Neural progenitor cell (in vitro differentiated cells): ENCODE measurements around the gene DTNB. TPM values are rescaled to one million over a fixed set of nuclear protein-coding genes. Genes with fewer than 3 reads are reported as not detected.
A peak's percentile ranks its signal among the peaks of the same experiment; 100 is the strongest.

Experiments
- DNase-seq: peaks from one replicate; pipeline ENCODE4 v3.0.0-alpha.2; 2016; ENCODE audit warnings: low spot score
- H2AFZ ChIP-seq: fragments of 200-600 bp; sonication (generic); replicated peaks from 2 replicates; pipeline ENCODE4 v1.6.1; 2016; ENCODE audit warnings: antibody characterized with exemption
- H3F3A ChIP-seq: fragments of 200-600 bp; sonication (generic); 2 replicates; pipeline ENCODE4 v1.6.1; 2016; ENCODE audit warnings: antibody characterized with exemption, low read depth
- H3K27ac ChIP-seq: fragments of 200-600 bp; sonication (generic); 2 replicates; pipeline ENCODE4 v1.5.1; 2016; ENCODE audit warnings: mild to moderate bottlenecking
- H3K27me3 ChIP-seq: fragments of 200-600 bp; sonication (generic); 2 replicates; pipeline ENCODE4 v1.6.1; 2016; ENCODE audit warnings: mild to moderate bottlenecking, moderate library complexity
- H3K36me3 ChIP-seq: fragments of 200-600 bp; sonication (generic); 2 replicates; pipeline ENCODE4 v1.5.1; 2016
- H3K4me1 ChIP-seq: fragments of 200-600 bp; sonication (generic); 2 replicates; pipeline ENCODE4 v1.6.1; 2016; ENCODE audit warnings: mixed run types
- H3K4me2 ChIP-seq: fragments of 200-600 bp; sonication (generic); 2 replicates; pipeline ENCODE4 v1.6.1; 2016
- H3K4me3 ChIP-seq: fragments of 200-600 bp; sonication (generic); 2 replicates; pipeline ENCODE4 v1.5.1; 2016
- H3K79me2 ChIP-seq: fragments of 200-600 bp; sonication (generic); 2 replicates; pipeline ENCODE4 v1.6.1; 2016; ENCODE audit warnings: low read depth
- H3K9ac ChIP-seq: fragments of 200-600 bp; sonication (generic); 2 replicates; pipeline ENCODE4 v1.6.1; 2016
- H3K9me3 ChIP-seq: fragments of 200-600 bp; sonication (generic); 2 replicates; pipeline ENCODE4 v1.5.1; 2016; ENCODE audit warnings: low read depth
- H4K20me1 ChIP-seq: fragments of 200-600 bp; sonication (generic); 2 replicates; pipeline ENCODE4 v1.6.1; 2016; ENCODE audit warnings: low read depth
- H3K27ac Mint-ChIP-seq: 3 replicates; pipeline ENCODE4 v1.8.0; 2021; ENCODE audit warnings: mixed read lengths
- H3K27me3 Mint-ChIP-seq: 2 replicates; pipeline ENCODE4 v1.8.0; 2022; ENCODE audit warnings: low read depth, mild to moderate bottlenecking, inconsistent platforms, moderate library complexity, mixed read lengths; ENCODE audit not compliant: insufficient read depth
- H3K36me3 Mint-ChIP-seq: 3 replicates; pipeline ENCODE4 v1.8.0; 2021; ENCODE audit warnings: mixed read lengths
- H3K4me1 Mint-ChIP-seq: 3 replicates; pipeline ENCODE4 v1.8.0; 2021; ENCODE audit warnings: mixed read lengths
- H3K4me3 Mint-ChIP-seq: 3 replicates; pipeline ENCODE4 v1.8.0; 2021; ENCODE audit warnings: mild to moderate bottlenecking, moderate library complexity, mixed read lengths
- H3K9me3 Mint-ChIP-seq: 3 replicates; pipeline ENCODE4 v1.8.0; 2020; ENCODE audit warnings: mixed read lengths
- CTCF ChIP-seq: fragments of 200-600 bp; sonication (generic); IDR thresholded peaks from 2 replicates; pipeline ENCODE4 v1.5.1; 2017; ENCODE audit warnings: antibody characterized with exemption, mild to moderate bottlenecking
- EZH2 ChIP-seq: fragments of 200-600 bp; sonication (generic); IDR thresholded peaks from 2 replicates; pipeline ENCODE4 v1.6.1; 2017; ENCODE audit warnings: antibody characterized with exemption, mild to moderate bottlenecking, moderate library complexity
- EZH2phosphoT487 ChIP-seq: fragments of 200-600 bp; sonication (generic); IDR thresholded peaks from 2 replicates; pipeline ENCODE4 v1.6.1; 2017; ENCODE audit warnings: antibody characterized with exemption
- total RNA-seq: library from RNA; depleted of rRNA; stranded (reverse); fragments of >200 nt; gene quantifications from 2 replicates; pipeline ENCODE4 v1.2.3, GENCODE V29; 2015; ENCODE audit warnings: low replicate concordance

Gene DTNB
- total RNA-seq, 1 donor from 2014 or later = 27.1 TPM

GRCh38 chr2:25623361-25623760 lies 50.0 kb downstream of the DTNB start:
- Histone ChIP-seq H3K4me2 (no peak overlapping the region), H3F3A (no peaks in the 10 kb centered on the region), H3K79me2 (no peaks in the 10 kb centered on the region), H3K36me3 (no peaks in the 10 kb centered on the region), H3K4me3 (no peak overlapping the region), H3K9ac (no peak overlapping the region), H3K27me3 (no peaks in the 10 kb centered on the region), H3K4me1 (no peaks in the 10 kb centered on the region), H2AFZ (no peak overlapping the region), H3K9me3 (no peaks in the 10 kb centered on the region), H3K27ac (no peak overlapping the region), H4K20me1 (no peaks in the 10 kb centered on the region)
- DNase-seq = no peak
- H3K27me3 Mint-ChIP-seq = no peaks in the 10 kb centered on the region
- peaks cover 25% of the 10 kb centered on the region for H3K36me3 Mint-ChIP-seq
- H3K4me1 Mint-ChIP-seq = peaks cover 3% of the 10 kb centered on the region
- no peaks in the 10 kb centered on the region for H3K9me3 Mint-ChIP-seq
- no peak overlapping the region for H3K4me3 Mint-ChIP-seq
- H3K27ac Mint-ChIP-seq = no peak overlapping the region
- TF ChIP-seq CTCF (no peak), EZH2phosphoT487 (no peak), EZH2 (no peak)

DNA sequence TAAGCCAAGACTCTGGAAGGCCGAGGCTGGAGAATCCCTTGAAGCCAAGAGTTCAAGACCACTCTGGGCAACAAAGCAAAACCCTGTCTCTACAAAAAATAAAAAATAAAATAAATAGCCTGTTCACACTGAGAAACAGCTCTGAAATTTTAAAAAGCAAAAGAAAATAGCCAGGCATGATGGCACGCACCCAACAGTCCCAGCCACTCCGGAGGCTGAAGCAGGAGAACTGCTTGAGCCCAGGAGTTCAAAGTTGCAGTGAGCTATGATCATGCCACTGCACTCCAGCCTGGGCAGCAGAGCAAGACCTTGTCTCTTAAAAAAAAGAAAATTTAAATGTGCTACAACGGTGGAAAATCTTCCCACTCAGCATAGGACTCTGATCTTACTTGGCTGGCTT lies 52.7 kb downstream of the DTNB start:
- Histone ChIP-seq H2AFZ (no peak overlapping the region), H3K9ac (no peak overlapping the region), H3K36me3 (no peaks in the 10 kb centered on the region), H3K27me3 (no peaks in the 10 kb centered on the region), H3K27ac (no peak overlapping the region), H3K79me2 (no peaks in the 10 kb centered on the region), H3K4me1 (peaks cover 3% of the 10 kb centered on the region), H3K4me3 (no peak overlapping the region), H3K4me2 (no peak overlapping the region), H4K20me1 (no peaks in the 10 kb centered on the region), H3K9me3 (no peaks in the 10 kb centered on the region), H3F3A (peaks cover 3% of the 10 kb centered on the region)
- Mint-ChIP-seq H3K27ac (no peak overlapping the region), H3K27me3 (no peaks in the 10 kb centered on the region), H3K4me1 (peaks cover 3% of the 10 kb centered on the region), H3K4me3 (no peak overlapping the region), H3K36me3 (peaks cover 12% of the 10 kb centered on the region), H3K9me3 (no peaks in the 10 kb centered on the region)
- DNase-seq = no peak
- TF ChIP-seq CTCF (no peak), EZH2 (no peak), EZH2phosphoT487 (no peak)

DNA sequence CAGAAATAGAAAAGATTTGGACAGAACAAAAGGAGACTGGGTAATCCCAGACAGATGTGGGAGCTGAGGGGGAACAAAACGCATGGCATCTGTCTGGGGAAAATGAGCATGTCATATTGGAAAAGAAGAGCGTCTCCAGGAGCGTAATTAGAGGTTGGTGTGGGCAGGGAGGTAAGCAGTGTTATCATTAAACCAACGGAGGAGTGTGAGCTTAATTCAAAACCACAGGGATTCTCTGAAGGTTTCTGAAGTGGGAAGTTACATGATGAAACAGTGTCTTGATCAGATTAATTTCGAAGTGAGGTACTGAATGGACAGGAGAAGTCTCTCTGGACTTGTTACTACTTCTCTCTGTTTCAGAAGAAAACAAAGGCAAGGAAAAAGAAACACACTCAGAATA lies 53.3 kb downstream of the DTNB start:
- H3K4me3 Mint-ChIP-seq = no peak overlapping the region
- Histone ChIP-seq H3K36me3 (no peaks in the 10 kb centered on the region), H3K27ac (no peak overlapping the region), H4K20me1 (no peaks in the 10 kb centered on the region), H3K4me1 (peaks cover 10% of the 10 kb centered on the region), H3K9me3 (no peaks in the 10 kb centered on the region), H2AFZ (no peak overlapping the region), H3K4me2 (no peak overlapping the region), H3F3A (peaks cover 5% of the 10 kb centered on the region), H3K27me3 (no peaks in the 10 kb centered on the region), H3K4me3 (no peak overlapping the region), H3K9ac (no peak overlapping the region), H3K79me2 (no peaks in the 10 kb centered on the region)
- H3K27ac Mint-ChIP-seq = peak overlapping the region; percentile 14
- H3K27me3 Mint-ChIP-seq = peaks cover 1% of the 10 kb centered on the region
- no peak for DNase-seq
- peaks cover 3% of the 10 kb centered on the region for H3K4me1 Mint-ChIP-seq
- peaks cover 8% of the 10 kb centered on the region for H3K36me3 Mint-ChIP-seq
- no peak for TF ChIP-seq CTCF
- no peaks in the 10 kb centered on the region for H3K9me3 Mint-ChIP-seq

- peaks cover 5% of the 10 kb centered on the region for H3K9me3 Mint-ChIP-seq
- H3K27ac Mint-ChIP-seq = no peak overlapping the region
- H3K27ac ChIP-seq = no peak overlapping the region
- no peak overlapping the region for H3K4me2 ChIP-seq
- peaks cover 3% of the 10 kb centered on the region for H3K4me1 Mint-ChIP-seq
- peaks cover 15% of the 10 kb centered on the region for H3K36me3 Mint-ChIP-seq
- H3K27me3 Mint-ChIP-seq = peaks cover 2% of the 10 kb centered on the region
- no peaks in the 10 kb centered on the region for H3K9me3 ChIP-seq
- H3K9ac ChIP-seq = no peak overlapping the region
- no peak for DNase-seq
- H2AFZ ChIP-seq = no peak overlapping the region
- TF ChIP-seq CTCF (no peak), EZH2 (no peak), EZH2phosphoT487 (no peak)
- H3K4me3 ChIP-seq = no peak overlapping the region
- peaks cover 1% of the 10 kb centered on the region for H3K79me2 ChIP-seq
- no peak overlapping the region for H3K4me3 Mint-ChIP-seq
- peaks cover 16% of the 10 kb centered on the region for H3K4me1 ChIP-seq
- H3K36me3 ChIP-seq = no peaks in the 10 kb centered on the region
- H4K20me1 ChIP-seq = peaks cover 3% of the 10 kb centered on the region
- H3K27me3 ChIP-seq = no peaks in the 10 kb centered on the region
- H3F3A ChIP-seq = peaks cover 5% of the 10 kb centered on the region
Observed at GRCh38 chr2:25619185-25619584, 54.2 kb downstream of the DTNB start.
